CD4-positive, alpha-beta T cell treated with Interleukin-1 beta for 1 hour (primary cell): ENCODE data around the gene URB2.
"Not testable (repeated sequence)": the region's sequence is repeated elsewhere in the genome, so short reads cannot be mapped to it uniquely, and the experiment has no call there.

Source experiments
- DNase-seq, 2 donors: peaks; one replicate each; pipeline ENCODE4 v3.0.0-alpha.2; 2020 to 2022

URB2 gene

GRCh38 chr1:229696385-229696784 lies 70.3 kb downstream of the URB2 start:
- no peak for DNase-seq

- DNase-seq = no peak
Observed at GRCh38 chr1:229699613-229700267, 73.7 kb downstream of the URB2 start.

GRCh38 chr1:229704157-229704556 lies 78.1 kb downstream of the URB2 start:
- no peak for DNase-seq

- DNase-seq = not testable (repeated sequence)
Observed at GRCh38 chr1:229705152-229705551, 79.1 kb downstream of the URB2 start.

GRCh38 chr1:229707127-229707526 lies 81.1 kb downstream of the URB2 start:
- not testable (repeated sequence) for DNase-seq

- DNase-seq = no peak
Observed at GRCh38 chr1:229709500-229710013, 83.5 kb downstream of the URB2 start.
